Right atrium auricular region (tissue), 2 donors: Measurements from ENCODE around the gene SLC6A1. TPM values are rescaled to one million over a fixed set of nuclear protein-coding genes. Genes with fewer than 3 reads are reported as not detected.

Experiments
- DNase-seq: peaks from one replicate; pipeline ENCODE4 v3.0.0-alpha.2; 2019; ENCODE audit warnings: low spot score
- H3K27ac ChIP-seq, 2 donors: fragments of 200-600 bp; sonication (generic); 1 replicate in 1 of 2; 2 replicates in 1 of 2; pipeline ENCODE4 v1.5.1; 2016 to 2019
- H3K27me3 ChIP-seq, 2 donors: fragments of 200-600 bp; sonication (generic); one replicate each; pipeline versions ENCODE4 v1.5.1 to v1.6.0; 2017 to 2019
- H3K36me3 ChIP-seq: fragments of 200-600 bp; sonication (generic); one replicate; pipeline ENCODE4 v1.5.1; 2016
- H3K4me1 ChIP-seq, 2 donors: fragments of 200-600 bp; sonication (generic); one replicate each; pipeline versions ENCODE4 v1.5.1 to v1.6.0; 2017 to 2019
- H3K4me3 ChIP-seq, 2 donors: fragments of 200-600 bp; sonication (generic); 1 replicate in 1 of 2; 2 replicates in 1 of 2; pipeline ENCODE4 v1.5.1; 2017 to 2019; ENCODE audit warnings: mild to moderate bottlenecking in 1 of 2, moderate library complexity in 1 of 2
- H3K9me3 ChIP-seq, 2 donors: fragments of 200-600 bp; sonication (generic); one replicate each; pipeline ENCODE4 v1.5.1; 2019
- CTCF ChIP-seq, 2 donors: fragments of 200-600 bp; sonication (generic); IDR thresholded peaks; one replicate each; pipeline ENCODE4 v1.5.1; 2019; ENCODE audit warnings: antibody characterized with exemption in 2 of 2
- total RNA-seq, 2 donors: library from RNA; depleted of rRNA; stranded (reverse); fragments of >200 nt; gene quantifications; one replicate each; pipeline ENCODE4 v1.1.0, GENCODE V29; 2016

The SLC6A1 gene
- total RNA-seq, 2 donors from 2014 or later = 1.3 to 4.1 TPM

- no peak overlapping the region for H3K4me3 ChIP-seq
- no peak for TF ChIP-seq CTCF (IDR thresholded peaks at IDR 0.05)
- DNase-seq = no peak
- no peaks in the 10 kb centered on the region for H3K36me3 ChIP-seq
- H3K27me3 ChIP-seq = peaks cover 0 to 3% of the 10 kb centered on the region in 2 donors
- H3K4me1 ChIP-seq = peaks cover 0 to 10% of the 10 kb centered on the region in 2 donors
- no peak overlapping the region for H3K27ac ChIP-seq
- no peaks in the 10 kb centered on the region for H3K9me3 ChIP-seq
These were observed 4.4 kb upstream of the SLC6A1 start for GRCh38 chr3:10988001-10988665.

DNA sequence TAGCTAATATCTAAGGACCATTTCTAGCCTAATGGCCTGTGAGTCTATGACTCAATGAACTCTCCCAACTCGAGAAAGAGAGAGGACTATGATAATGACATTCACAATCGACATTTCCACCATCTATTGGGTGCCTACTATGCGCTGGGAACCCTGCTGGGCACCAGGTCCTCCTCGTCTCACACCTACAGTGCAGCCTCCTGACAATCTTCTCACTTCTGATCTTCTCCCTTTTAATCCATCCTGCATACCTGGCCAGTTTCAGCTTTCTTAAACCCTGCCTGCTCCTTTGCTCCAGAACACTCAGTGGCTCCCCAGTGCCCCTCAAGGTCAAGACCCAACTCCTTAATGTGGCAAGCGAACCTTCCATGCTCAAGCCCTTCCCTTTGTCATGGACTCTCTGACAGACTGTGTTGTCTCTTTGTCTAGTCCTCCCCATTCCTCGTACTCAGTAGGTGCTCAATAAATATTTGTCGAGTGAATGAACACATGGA is 3.5 kb upstream of the SLC6A1 start:
- H3K9me3 ChIP-seq = no peaks in the 10 kb centered on the region
- TF ChIP-seq CTCF (IDR thresholded peaks at IDR 0.05) = no peak
- peaks cover 0 to 18% of the 10 kb centered on the region in 2 donors for H3K4me1 ChIP-seq
- H3K27ac ChIP-seq = no peak overlapping the region
- H3K36me3 ChIP-seq = no peaks in the 10 kb centered on the region
- peaks cover 0 to 6% of the 10 kb centered on the region in 2 donors for H3K27me3 ChIP-seq
- H3K4me3 ChIP-seq = no peak overlapping the region
- DNase-seq = no peak

DNA sequence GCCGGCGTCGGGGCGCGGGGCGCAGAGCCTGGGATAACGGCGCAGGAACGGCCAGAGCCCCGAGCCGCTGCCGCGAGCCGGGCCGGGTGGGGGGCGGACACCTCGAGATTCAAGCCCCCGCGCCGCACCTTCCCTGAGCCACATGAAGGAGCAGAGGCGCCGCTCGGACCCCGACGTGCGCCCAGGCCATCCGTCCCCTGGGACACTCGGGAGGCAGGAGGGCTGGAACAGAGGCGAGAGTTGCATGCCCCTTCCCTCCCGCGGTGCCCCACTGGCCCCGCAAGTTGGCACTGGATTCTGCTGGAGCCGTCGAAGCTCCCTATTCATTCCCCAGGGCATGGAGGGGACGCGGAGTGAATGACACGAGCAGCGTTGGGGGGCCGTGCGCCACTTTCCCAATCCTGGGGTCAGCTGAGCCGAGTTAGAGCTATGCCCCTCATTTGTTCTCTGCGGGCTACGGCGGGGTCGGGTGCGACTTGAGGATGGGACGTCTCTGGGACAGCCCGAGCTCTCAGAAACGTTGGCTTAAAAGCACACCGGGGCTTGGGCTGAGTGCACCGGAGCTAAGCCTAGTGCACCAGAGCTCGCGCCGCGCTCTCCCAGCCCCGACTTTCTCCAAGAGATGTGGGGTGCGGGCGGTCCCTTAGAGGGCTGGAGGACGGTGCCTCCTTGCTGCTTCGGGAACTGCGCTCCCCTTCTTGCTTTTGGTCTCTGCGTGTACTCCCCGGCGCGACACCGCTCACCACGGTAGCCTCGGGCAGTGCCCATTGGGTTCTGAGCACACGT is 588 bp downstream of the SLC6A1 start:
- Histone ChIP-seq H3K9me3 (no peaks in the 10 kb centered on the region), H3K36me3 (no peaks in the 10 kb centered on the region), H3K4me3 (peak overlapping the region; percentile 45 to 50), H3K27ac (peak overlapping the region in 1 of 2 donors; percentile 42), H3K4me1 (peaks cover 0 to 20% of the 10 kb centered on the region in 2 donors), H3K27me3 (peaks cover 0 to 6% of the 10 kb centered on the region in 2 donors)
- DNase-seq = no peak
- no peak for TF ChIP-seq CTCF (IDR thresholded peaks at IDR 0.05)

DNA sequence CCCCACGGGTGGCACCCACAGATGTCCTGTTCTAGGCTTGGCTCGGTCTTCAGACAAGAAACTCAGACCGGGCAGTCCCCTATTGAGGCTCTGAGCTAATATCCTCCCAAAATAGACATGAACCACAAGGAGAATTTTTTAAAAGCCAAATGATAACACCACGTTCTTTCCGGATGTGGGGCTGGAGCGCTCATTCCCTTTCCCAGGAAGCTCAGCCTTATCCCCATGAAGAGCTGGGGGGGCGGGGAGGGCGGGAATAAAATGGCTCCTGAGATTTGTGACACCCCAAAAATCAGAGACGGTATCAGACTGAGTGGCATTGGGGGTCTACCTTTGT is 1.1 kb downstream of the SLC6A1 start:
- no peak for DNase-seq
- peak overlapping the region; percentile 45 to 50 for H3K4me3 ChIP-seq
- H3K27me3 ChIP-seq = peaks cover 0 to 6% of the 10 kb centered on the region in 2 donors
- H3K9me3 ChIP-seq = no peaks in the 10 kb centered on the region
- H3K36me3 ChIP-seq = no peaks in the 10 kb centered on the region
- H3K4me1 ChIP-seq = peaks cover 0 to 20% of the 10 kb centered on the region in 2 donors
- peak overlapping the region in 1 of 2 donors; percentile 42 for H3K27ac ChIP-seq
- no peak for TF ChIP-seq CTCF (IDR thresholded peaks at IDR 0.05)

DNA sequence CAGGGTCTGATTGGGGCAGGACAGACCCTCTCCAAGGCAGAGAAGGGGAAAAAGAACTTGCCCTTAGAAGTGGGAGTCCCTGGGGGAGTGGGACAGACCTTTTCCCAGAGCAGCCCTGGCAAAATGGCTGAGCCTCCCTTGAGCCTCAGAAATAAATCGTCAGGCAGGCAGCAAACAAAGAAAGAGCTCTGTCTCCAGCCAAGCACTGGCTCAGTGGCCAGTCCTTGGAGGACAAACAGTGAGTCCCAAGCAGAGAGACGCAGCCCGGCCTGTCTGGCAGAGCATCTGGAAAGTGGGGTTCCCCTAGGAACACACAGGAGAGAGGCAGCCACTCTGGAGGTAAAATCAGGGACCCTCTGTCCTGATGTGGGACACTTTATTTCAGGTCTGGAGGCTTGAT is 1.8 kb downstream of the SLC6A1 start:
- no peak overlapping the region for H3K4me3 ChIP-seq
- H3K36me3 ChIP-seq = no peaks in the 10 kb centered on the region
- no peaks in the 10 kb centered on the region for H3K9me3 ChIP-seq
- no peak overlapping the region for H3K27ac ChIP-seq
- peaks cover 0 to 6% of the 10 kb centered on the region in 2 donors for H3K27me3 ChIP-seq
- DNase-seq = no peak
- no peak for TF ChIP-seq CTCF (IDR thresholded peaks at IDR 0.05)
- H3K4me1 ChIP-seq = peaks cover 0 to 20% of the 10 kb centered on the region in 2 donors
